LNCaP clone FGC (cell line): ENCODE measurements around the gene NDST3.

Experiments used
- DNase-seq: peaks from one replicate; pipeline ENCODE4 v3.0.0-alpha.2; 2011; ENCODE audit warnings: low read depth
- H3K4me3 ChIP-seq: 2 replicates; pipeline ENCODE4 v1.5.1; 2011; ENCODE audit warnings: mild to moderate bottlenecking, low read depth, low read length, control low read depth
- CTCF ChIP-seq: IDR thresholded peaks from 2 replicates; pipeline ENCODE4 v1.5.1; 2012; ENCODE audit warnings: mild to moderate bottlenecking; ENCODE audit not compliant: control insufficient read depth, insufficient read depth; ENCODE audit errors: extremely low read depth

Gene NDST3

DNA sequence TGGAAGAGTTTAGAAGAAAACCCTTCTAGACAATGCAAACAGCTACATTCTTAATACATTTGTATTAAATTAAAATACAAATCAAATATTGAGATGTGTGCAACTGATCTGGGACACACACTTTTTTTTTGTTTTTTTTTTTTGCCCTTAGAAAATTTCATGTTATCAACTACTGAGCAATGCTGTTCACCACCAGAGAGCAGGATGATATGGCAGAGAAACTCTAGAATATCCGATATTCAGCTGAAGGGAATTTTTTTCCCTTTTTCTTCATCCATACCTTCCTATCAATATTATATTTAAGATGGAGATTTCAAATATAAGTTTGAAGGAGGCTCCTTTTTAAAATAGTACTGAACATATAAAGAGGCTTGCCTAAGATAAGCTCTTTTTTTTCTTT is 1.0 kb downstream of the NDST3 start:
- DNase-seq, result no peak
- H3K4me3 ChIP-seq, result no peak overlapping the region
- no peak for TF ChIP-seq CTCF

DNA sequence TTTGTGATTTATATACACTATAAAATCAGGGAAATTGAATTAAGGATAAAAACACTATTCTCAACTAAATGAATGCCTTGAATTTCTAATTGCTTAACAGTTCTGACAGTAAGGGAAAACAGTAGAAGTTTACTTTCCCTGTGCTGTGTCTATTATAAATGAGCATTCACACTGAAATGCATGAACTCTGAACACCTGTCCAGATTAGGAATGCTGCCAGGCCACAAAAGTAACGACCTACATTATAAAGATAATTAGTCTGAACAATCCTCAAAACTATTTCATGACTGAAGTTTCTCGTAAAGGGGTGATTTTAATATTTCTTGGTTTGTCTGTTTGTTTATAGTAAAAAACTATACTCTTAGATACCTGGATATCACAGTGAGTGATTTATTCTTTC is 2.0 kb downstream of the NDST3 start:
- DNase-seq, result no peak
- no peak for TF ChIP-seq CTCF
- H3K4me3 ChIP-seq, result no peak overlapping the region

DNA sequence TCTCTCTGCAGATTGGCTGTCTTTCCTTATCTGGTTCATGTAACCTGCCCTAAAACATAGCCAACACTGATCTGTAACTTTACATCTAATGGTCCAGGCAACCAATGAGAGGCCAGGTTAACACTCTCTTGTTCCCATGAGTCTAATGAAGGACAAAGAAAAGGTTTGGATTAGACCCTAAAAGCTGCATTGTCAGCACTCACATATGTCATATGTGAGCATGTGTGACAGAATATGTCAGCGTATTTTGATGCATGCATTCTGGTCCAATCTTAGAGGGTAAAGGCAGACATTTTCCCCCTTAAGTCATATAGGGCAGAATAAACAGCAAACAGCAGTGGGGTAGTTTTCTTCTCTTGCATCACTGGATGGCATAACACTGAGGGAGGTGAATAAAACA is 3.7 kb downstream of the NDST3 start:
- DNase-seq, result no peak
- no peak for TF ChIP-seq CTCF
- H3K4me3 ChIP-seq, result no peak overlapping the region

GRCh38 chr4:118046323-118046722 is 12.0 kb downstream of the NDST3 start:
- no peak for DNase-seq
- no peak for TF ChIP-seq CTCF
- no peak overlapping the region for H3K4me3 ChIP-seq

GRCh38 chr4:118047043-118047442 is 12.8 kb downstream of the NDST3 start:
- DNase-seq, result no peak
- H3K4me3 ChIP-seq, result no peak overlapping the region
- no peak for TF ChIP-seq CTCF

DNA sequence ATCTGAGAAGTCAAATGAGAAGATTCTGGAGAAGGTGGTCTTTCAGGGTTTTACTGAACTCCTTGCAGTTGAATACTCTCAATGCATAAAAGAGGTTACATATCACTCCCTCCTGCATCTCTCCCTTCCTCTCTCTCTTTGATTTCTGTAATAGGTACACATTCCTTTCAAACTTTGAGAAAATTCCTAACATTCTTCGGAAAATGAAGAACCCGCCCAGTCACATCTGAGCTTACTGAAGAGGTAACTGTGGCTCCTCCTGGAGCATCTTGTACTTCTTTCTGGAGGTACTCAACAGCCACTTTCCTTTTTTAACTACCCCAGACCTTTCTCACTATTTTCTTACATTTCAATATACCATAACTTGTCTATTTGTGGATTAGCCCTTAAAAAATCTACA is 24.7 kb downstream of the NDST3 start:
- TF ChIP-seq CTCF, result no peak
- DNase-seq, result no peak
- H3K4me3 ChIP-seq, result no peak overlapping the region

DNA sequence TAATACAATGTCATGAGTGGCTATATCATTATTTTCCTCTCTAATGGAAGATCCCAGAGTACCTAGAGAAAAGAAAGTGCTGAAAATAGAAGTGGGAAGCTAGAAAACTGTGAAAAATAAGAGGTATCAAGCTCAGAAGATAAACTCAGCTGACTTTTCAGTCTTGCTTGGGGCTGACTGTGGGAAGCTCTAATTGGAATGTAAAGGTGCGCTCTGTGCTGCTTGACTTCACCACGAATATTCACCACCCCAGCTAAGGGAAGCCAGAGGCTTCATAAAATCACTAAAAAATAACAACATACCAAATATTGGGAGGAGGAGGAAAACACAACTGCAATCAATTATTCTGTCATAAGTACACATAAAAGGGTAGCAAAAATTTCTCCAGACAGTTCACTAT is 25.1 kb downstream of the NDST3 start:
- no peak overlapping the region for H3K4me3 ChIP-seq
- no peak for DNase-seq
- TF ChIP-seq CTCF, result no peak
